Osteocyte (in vitro differentiated cells): ENCODE data around the gene PRKCE. TPM values are rescaled to one million over a fixed set of nuclear protein-coding genes. Genes with fewer than 3 reads are reported as not detected.

Experiments
- DNase-seq: peaks from one replicate; pipeline ENCODE4 v3.0.0; 2021; ENCODE audit warnings: mixed read lengths; ENCODE audit not compliant: unreplicated experiment; ENCODE audit errors: extremely low spot score
- H3K27ac Mint-ChIP-seq: one replicate; pipeline ENCODE4 v1.8.0; 2021; ENCODE audit warnings: mild to moderate bottlenecking, mixed read lengths; ENCODE audit not compliant: unreplicated experiment
- H3K27me3 Mint-ChIP-seq: one replicate; pipeline ENCODE4 v1.8.0; 2021; ENCODE audit warnings: mixed read lengths; ENCODE audit not compliant: unreplicated experiment
- H3K36me3 Mint-ChIP-seq: one replicate; pipeline ENCODE4 v1.8.0; 2021; ENCODE audit warnings: mixed read lengths; ENCODE audit not compliant: unreplicated experiment
- H3K4me1 Mint-ChIP-seq: one replicate; pipeline ENCODE4 v1.8.0; 2021; ENCODE audit warnings: mixed read lengths; ENCODE audit not compliant: unreplicated experiment
- H3K4me3 Mint-ChIP-seq: one replicate; pipeline ENCODE4 v1.8.0; 2021; ENCODE audit warnings: mild to moderate bottlenecking, moderate library complexity, mixed read lengths; ENCODE audit not compliant: unreplicated experiment
- H3K9me3 Mint-ChIP-seq: one replicate; pipeline ENCODE4 v1.8.0; 2021; ENCODE audit warnings: mixed read lengths; ENCODE audit not compliant: unreplicated experiment
- total RNA-seq: library from RNA; stranded (reverse); gene quantifications from 2 replicates; pipeline ENCODE4 v1.2.1, GENCODE V29; 2021
- TF ChIP-seq, protein P1 (sequence below): fragments of 200-600 bp; sonication (generic); IDR thresholded peaks from 2 replicates; pipeline ENCODE4 v1.5.0; 2021; ENCODE audit warnings: antibody characterized with exemption, mild to moderate bottlenecking, moderate library complexity

Gene PRKCE
- total RNA-seq, 1 donor from 2014 or later = 13.8 TPM

DNA sequence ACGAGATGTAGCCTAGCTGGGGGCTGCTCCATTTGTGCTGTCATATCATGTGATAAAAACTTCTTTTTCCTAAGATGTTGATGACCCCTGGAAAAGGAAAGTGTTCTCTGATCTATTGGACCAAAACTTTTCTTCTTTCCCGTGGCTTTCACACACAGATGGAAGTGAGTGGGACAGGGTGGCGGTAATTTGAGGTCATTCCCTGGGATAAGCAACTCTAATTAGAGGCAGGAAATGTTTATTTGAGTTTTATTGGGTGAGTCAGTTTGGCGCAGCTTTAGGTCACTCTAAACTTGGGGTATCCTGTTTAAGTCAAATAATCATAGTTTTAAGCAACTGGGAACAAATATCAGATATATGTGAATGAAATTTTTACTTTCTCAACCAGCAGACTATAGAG is 424.8 kb downstream of the PRKCE start:
- TF ChIP-seq, protein P1, sequence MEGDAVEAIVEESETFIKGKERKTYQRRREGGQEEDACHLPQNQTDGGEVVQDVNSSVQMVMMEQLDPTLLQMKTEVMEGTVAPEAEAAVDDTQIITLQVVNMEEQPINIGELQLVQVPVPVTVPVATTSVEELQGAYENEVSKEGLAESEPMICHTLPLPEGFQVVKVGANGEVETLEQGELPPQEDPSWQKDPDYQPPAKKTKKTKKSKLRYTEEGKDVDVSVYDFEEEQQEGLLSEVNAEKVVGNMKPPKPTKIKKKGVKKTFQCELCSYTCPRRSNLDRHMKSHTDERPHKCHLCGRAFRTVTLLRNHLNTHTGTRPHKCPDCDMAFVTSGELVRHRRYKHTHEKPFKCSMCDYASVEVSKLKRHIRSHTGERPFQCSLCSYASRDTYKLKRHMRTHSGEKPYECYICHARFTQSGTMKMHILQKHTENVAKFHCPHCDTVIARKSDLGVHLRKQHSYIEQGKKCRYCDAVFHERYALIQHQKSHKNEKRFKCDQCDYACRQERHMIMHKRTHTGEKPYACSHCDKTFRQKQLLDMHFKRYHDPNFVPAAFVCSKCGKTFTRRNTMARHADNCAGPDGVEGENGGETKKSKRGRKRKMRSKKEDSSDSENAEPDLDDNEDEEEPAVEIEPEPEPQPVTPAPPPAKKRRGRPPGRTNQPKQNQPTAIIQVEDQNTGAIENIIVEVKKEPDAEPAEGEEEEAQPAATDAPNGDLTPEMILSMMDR = no peak
- Mint-ChIP-seq H3K4me3 (no peak overlapping the region), H3K4me1 (peaks cover 35% of the 10 kb centered on the region), H3K36me3 (no peaks in the 10 kb centered on the region), H3K27ac (no peak overlapping the region), H3K27me3 (no peaks in the 10 kb centered on the region), H3K9me3 (no peaks in the 10 kb centered on the region)
- no peak for DNase-seq

DNA sequence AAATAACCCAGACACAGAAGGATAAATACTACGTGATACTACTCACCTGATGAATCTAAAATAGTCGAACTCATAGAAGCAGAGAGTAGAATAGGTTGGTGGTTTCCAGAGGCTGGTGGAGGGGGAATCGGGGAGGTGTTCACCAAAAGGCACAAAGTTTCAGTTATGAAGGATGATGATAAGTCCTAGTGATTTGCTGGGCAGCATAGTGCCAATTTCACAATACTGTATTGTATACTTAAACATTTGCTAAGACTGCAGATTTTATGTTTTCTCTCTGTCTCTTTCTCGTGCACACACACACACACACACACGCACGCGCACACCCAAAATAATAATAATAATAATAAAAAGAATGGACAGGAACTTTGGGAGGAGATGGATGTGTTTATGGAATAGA is 425.4 kb downstream of the PRKCE start:
- no peak overlapping the region for H3K4me3 Mint-ChIP-seq
- H3K27ac Mint-ChIP-seq = no peak overlapping the region
- no peaks in the 10 kb centered on the region for H3K9me3 Mint-ChIP-seq
- no peaks in the 10 kb centered on the region for H3K36me3 Mint-ChIP-seq
- TF ChIP-seq, protein P1 = no peak
- H3K4me1 Mint-ChIP-seq = peaks cover 28% of the 10 kb centered on the region
- H3K27me3 Mint-ChIP-seq = no peaks in the 10 kb centered on the region
- DNase-seq = no peak

GRCh38 chr2:46077522-46078107 is 426.1 kb downstream of the PRKCE start:
- H3K9me3 Mint-ChIP-seq = no peaks in the 10 kb centered on the region
- no peak for DNase-seq
- no peak overlapping the region for H3K27ac Mint-ChIP-seq
- no peak overlapping the region for H3K4me3 Mint-ChIP-seq
- H3K4me1 Mint-ChIP-seq = peaks cover 25% of the 10 kb centered on the region
- no peaks in the 10 kb centered on the region for H3K27me3 Mint-ChIP-seq
- H3K36me3 Mint-ChIP-seq = no peaks in the 10 kb centered on the region
- TF ChIP-seq, protein P1 = no peak

DNA sequence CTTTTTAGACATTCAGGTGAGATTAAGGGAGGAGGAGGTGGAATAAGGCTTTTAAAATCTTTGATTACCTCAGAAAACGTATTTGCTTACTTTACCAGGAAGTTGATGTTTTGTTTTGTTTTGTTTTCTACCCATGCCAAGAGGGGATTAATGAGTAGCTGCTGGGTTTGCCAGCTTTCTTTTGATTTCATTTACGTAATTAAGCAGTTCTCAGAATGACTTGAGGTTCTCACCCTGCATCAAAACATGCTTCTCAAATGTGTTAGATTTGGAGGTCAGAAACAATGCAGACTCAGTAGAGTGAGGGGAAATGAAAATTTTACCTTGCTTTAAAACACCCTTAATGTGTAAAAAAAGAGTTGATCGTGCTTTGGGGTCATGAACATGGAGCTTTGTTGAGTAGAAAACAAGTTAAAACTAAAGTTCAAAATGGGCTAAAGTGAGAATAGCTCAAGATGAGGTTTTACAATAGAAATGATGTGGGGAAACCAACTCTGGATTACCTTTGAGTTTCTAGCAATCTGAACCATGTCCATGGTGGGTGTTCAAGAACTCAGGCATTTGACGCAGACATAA is 428.6 kb downstream of the PRKCE start:
- H3K27ac Mint-ChIP-seq = no peak overlapping the region
- H3K36me3 Mint-ChIP-seq = no peaks in the 10 kb centered on the region
- DNase-seq = no peak
- H3K27me3 Mint-ChIP-seq = no peaks in the 10 kb centered on the region
- peaks cover 4% of the 10 kb centered on the region for H3K4me1 Mint-ChIP-seq
- H3K9me3 Mint-ChIP-seq = no peaks in the 10 kb centered on the region
- no peak overlapping the region for H3K4me3 Mint-ChIP-seq
- TF ChIP-seq, protein P1 = no peak

GRCh38 chr2:46082531-46083485 is 431.3 kb downstream of the PRKCE start:
- Mint-ChIP-seq H3K27ac (no peak overlapping the region), H3K4me1 (peaks cover 8% of the 10 kb centered on the region), H3K4me3 (no peak overlapping the region), H3K9me3 (no peaks in the 10 kb centered on the region), H3K36me3 (peaks cover 10% of the 10 kb centered on the region), H3K27me3 (no peaks in the 10 kb centered on the region)
- no peak for DNase-seq
- TF ChIP-seq, protein P1 = no peak
